Central memory CD8-positive, alpha-beta T cell (primary cell): ENCODE results near the gene FHAD1.

Experiments
- ATAC-seq: fragments of 150-1000 bp; cut with Tn5 transposase; replicated peaks from 2 replicates; pipeline ENCODE4 v1.10.0; 2022; ENCODE audit warnings: mild to moderate bottlenecking, moderate FRiP score, moderate number of reproducible peaks; ENCODE audit not compliant: poor library complexity, severe bottlenecking; ENCODE audit errors: extremely low read depth
- DNase-seq, 2 donors: peaks; one replicate each; pipeline ENCODE4 v3.0.0; 2021; ENCODE audit warnings: low spot score in 2 of 2
- H3K27ac Mint-ChIP-seq: one replicate; pipeline ENCODE4 v1.8.0; 2022; ENCODE audit warnings: low read depth, mild to moderate bottlenecking, moderate library complexity, mixed read lengths
- H3K27me3 Mint-ChIP-seq: one replicate; pipeline ENCODE4 v1.8.0; 2022; ENCODE audit warnings: mixed read lengths
- H3K36me3 Mint-ChIP-seq: one replicate; pipeline ENCODE4 v1.8.0; 2022; ENCODE audit warnings: mild to moderate bottlenecking, moderate library complexity, mixed read lengths; ENCODE audit not compliant: insufficient read depth
- H3K4me1 Mint-ChIP-seq: one replicate; pipeline ENCODE4 v1.8.0; 2022; ENCODE audit warnings: mixed read lengths
- H3K4me3 Mint-ChIP-seq: one replicate; pipeline ENCODE4 v1.8.0; 2022; ENCODE audit warnings: mild to moderate bottlenecking, moderate library complexity, mixed read lengths
- H3K9me3 Mint-ChIP-seq: one replicate; pipeline ENCODE4 v1.8.0; 2022; ENCODE audit warnings: mixed read lengths

The FHAD1 gene

GRCh38 chr1:15324869-15325335 lies 77.9 kb downstream of the FHAD1 start:
- Mint-ChIP-seq H3K9me3 (no peaks in the 10 kb centered on the region), H3K27ac (no peak overlapping the region), H3K4me3 (no peak overlapping the region), H3K36me3 (no peaks in the 10 kb centered on the region), H3K4me1 (peaks cover 6% of the 10 kb centered on the region), H3K27me3 (no peaks in the 10 kb centered on the region)
- ATAC-seq (no peak), DNase-seq (no peak)

GRCh38 chr1:15325375-15326085 lies 78.5 kb downstream of the FHAD1 start:
- H3K27ac Mint-ChIP-seq, result no peak overlapping the region
- H3K4me3 Mint-ChIP-seq, result no peak overlapping the region
- no peak for DNase-seq
- ATAC-seq, result no peak
- no peaks in the 10 kb centered on the region for H3K27me3 Mint-ChIP-seq
- no peaks in the 10 kb centered on the region for H3K9me3 Mint-ChIP-seq
- no peaks in the 10 kb centered on the region for H3K36me3 Mint-ChIP-seq
- peaks cover 6% of the 10 kb centered on the region for H3K4me1 Mint-ChIP-seq

- Mint-ChIP-seq H3K27me3 (no peaks in the 10 kb centered on the region), H3K4me1 (peaks cover 6% of the 10 kb centered on the region), H3K4me3 (no peak overlapping the region)
Measured at GRCh38 chr1:15326691-15327588, 79.9 kb downstream of the FHAD1 start.

GRCh38 chr1:15328351-15329103 lies 81.5 kb downstream of the FHAD1 start:
- Mint-ChIP-seq H3K4me1 (peaks cover 6% of the 10 kb centered on the region), H3K27me3 (no peaks in the 10 kb centered on the region), H3K4me3 (no peak overlapping the region), H3K9me3 (no peaks in the 10 kb centered on the region), H3K27ac (no peak overlapping the region), H3K36me3 (no peaks in the 10 kb centered on the region)
- DNase-seq (no peak), ATAC-seq (no peak)

More at GRCh38 chr1:15326691-15327588, 79.9 kb downstream of the FHAD1 start:
- no peak for ATAC-seq
- Mint-ChIP-seq H3K36me3 (no peaks in the 10 kb centered on the region), H3K9me3 (no peaks in the 10 kb centered on the region), H3K27ac (no peak overlapping the region)
- no peak for DNase-seq

GRCh38 chr1:15329104-15329820 lies 82.2 kb downstream of the FHAD1 start:
- H3K36me3 Mint-ChIP-seq, result no peaks in the 10 kb centered on the region
- no peak for DNase-seq
- no peaks in the 10 kb centered on the region for H3K27me3 Mint-ChIP-seq

GRCh38 chr1:15330028-15330427 lies 83.0 kb downstream of the FHAD1 start:
- no peak for ATAC-seq
- H3K4me1 Mint-ChIP-seq, result peaks cover 6% of the 10 kb centered on the region
- no peaks in the 10 kb centered on the region for H3K9me3 Mint-ChIP-seq
- H3K27ac Mint-ChIP-seq, result no peak overlapping the region
- H3K36me3 Mint-ChIP-seq, result no peaks in the 10 kb centered on the region
- no peak overlapping the region for H3K4me3 Mint-ChIP-seq
- no peaks in the 10 kb centered on the region for H3K27me3 Mint-ChIP-seq
- no peak for DNase-seq

More at GRCh38 chr1:15329104-15329820, 82.2 kb downstream of the FHAD1 start:
- ATAC-seq, result no peak
- Mint-ChIP-seq H3K27ac (no peak overlapping the region), H3K4me1 (peaks cover 6% of the 10 kb centered on the region), H3K4me3 (no peak overlapping the region), H3K9me3 (no peaks in the 10 kb centered on the region)

- Mint-ChIP-seq H3K36me3 (no peaks in the 10 kb centered on the region), H3K27ac (no peak overlapping the region), H3K4me3 (no peak overlapping the region), H3K27me3 (no peaks in the 10 kb centered on the region), H3K4me1 (no peaks in the 10 kb centered on the region), H3K9me3 (no peaks in the 10 kb centered on the region)
- ATAC-seq (no peak), DNase-seq (no peak)
Measured at GRCh38 chr1:15331180-15331579, 84.2 kb downstream of the FHAD1 start.

GRCh38 chr1:15331734-15332133 lies 84.7 kb downstream of the FHAD1 start:
- H3K4me3 Mint-ChIP-seq, result no peak overlapping the region
- H3K27me3 Mint-ChIP-seq, result no peaks in the 10 kb centered on the region
- H3K4me1 Mint-ChIP-seq, result no peaks in the 10 kb centered on the region
- no peak for DNase-seq
- no peaks in the 10 kb centered on the region for H3K9me3 Mint-ChIP-seq
- H3K27ac Mint-ChIP-seq, result no peak overlapping the region
- no peaks in the 10 kb centered on the region for H3K36me3 Mint-ChIP-seq
- no peak for ATAC-seq

GRCh38 chr1:15332525-15332924 lies 85.5 kb downstream of the FHAD1 start:
- H3K4me3 Mint-ChIP-seq, result no peak overlapping the region
- no peaks in the 10 kb centered on the region for H3K9me3 Mint-ChIP-seq
- no peak for ATAC-seq
- no peaks in the 10 kb centered on the region for H3K27me3 Mint-ChIP-seq
- H3K4me1 Mint-ChIP-seq, result no peaks in the 10 kb centered on the region
- no peak for DNase-seq
- no peaks in the 10 kb centered on the region for H3K36me3 Mint-ChIP-seq
- no peak overlapping the region for H3K27ac Mint-ChIP-seq

- peaks cover 5% of the 10 kb centered on the region for H3K4me1 Mint-ChIP-seq
- no peaks in the 10 kb centered on the region for H3K27me3 Mint-ChIP-seq
- H3K9me3 Mint-ChIP-seq, result no peaks in the 10 kb centered on the region
- DNase-seq (no peak), ATAC-seq (no peak)
- H3K27ac Mint-ChIP-seq, result no peak overlapping the region
- no peak overlapping the region for H3K4me3 Mint-ChIP-seq
- H3K36me3 Mint-ChIP-seq, result no peaks in the 10 kb centered on the region
Measured at GRCh38 chr1:15332952-15333715, 86.1 kb downstream of the FHAD1 start.

GRCh38 chr1:15334995-15335394 lies 88.0 kb downstream of the FHAD1 start:
- no peak for DNase-seq
- Mint-ChIP-seq H3K4me3 (no peak overlapping the region), H3K4me1 (peaks cover 12% of the 10 kb centered on the region), H3K36me3 (no peaks in the 10 kb centered on the region), H3K27me3 (no peaks in the 10 kb centered on the region), H3K27ac (no peak overlapping the region), H3K9me3 (no peaks in the 10 kb centered on the region)
- ATAC-seq, result no peak
